Mammary epithelial cell (primary cell): ENCODE data around the gene PKIG.

Experiments used
- EZH2 ChIP-seq: IDR thresholded peaks from 2 replicates; pipeline ENCODE4 v1.6.1; 2012; ENCODE audit warnings: low read length, inconsistent platforms, borderline replicate concordance
- TF ChIP-seq, protein P1 (sequence below), 2 donors: IDR thresholded peaks in 1 of 2; conservative IDR thresholded peaks in 1 of 2; 2 replicates each; pipeline ENCODE4 v1.5.1; 2011 to 2012; ENCODE audit warnings: inconsistent platforms in 2 of 2, low read length in 2 of 2, mild to moderate bottlenecking in 2 of 2, control low read depth in 1 of 2, low read depth in 1 of 2; ENCODE audit not compliant: insufficient read depth in 1 of 2; ENCODE audit errors: extremely low read depth in 1 of 2

GRCh38 chr20:44532981-44533331 is 49.4 kb upstream of the PKIG start:
- TF ChIP-seq EZH2, result no peak
- TF ChIP-seq, protein P1, sequence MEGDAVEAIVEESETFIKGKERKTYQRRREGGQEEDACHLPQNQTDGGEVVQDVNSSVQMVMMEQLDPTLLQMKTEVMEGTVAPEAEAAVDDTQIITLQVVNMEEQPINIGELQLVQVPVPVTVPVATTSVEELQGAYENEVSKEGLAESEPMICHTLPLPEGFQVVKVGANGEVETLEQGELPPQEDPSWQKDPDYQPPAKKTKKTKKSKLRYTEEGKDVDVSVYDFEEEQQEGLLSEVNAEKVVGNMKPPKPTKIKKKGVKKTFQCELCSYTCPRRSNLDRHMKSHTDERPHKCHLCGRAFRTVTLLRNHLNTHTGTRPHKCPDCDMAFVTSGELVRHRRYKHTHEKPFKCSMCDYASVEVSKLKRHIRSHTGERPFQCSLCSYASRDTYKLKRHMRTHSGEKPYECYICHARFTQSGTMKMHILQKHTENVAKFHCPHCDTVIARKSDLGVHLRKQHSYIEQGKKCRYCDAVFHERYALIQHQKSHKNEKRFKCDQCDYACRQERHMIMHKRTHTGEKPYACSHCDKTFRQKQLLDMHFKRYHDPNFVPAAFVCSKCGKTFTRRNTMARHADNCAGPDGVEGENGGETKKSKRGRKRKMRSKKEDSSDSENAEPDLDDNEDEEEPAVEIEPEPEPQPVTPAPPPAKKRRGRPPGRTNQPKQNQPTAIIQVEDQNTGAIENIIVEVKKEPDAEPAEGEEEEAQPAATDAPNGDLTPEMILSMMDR (conservative IDR thresholded peaks at IDR 0.05 in 1 of 2, IDR thresholded peaks at IDR 0.05 in 1 of 2; ENCODE audit: extremely low read depth in 1 of 2, insufficient read depth in 1 of 2, low read depth in 1 of 2, low read length in 2 of 2), result no peak
